K562 (cell line): ENCODE results near the gene ANKS1B. TPM values are rescaled to one million over a fixed set of nuclear protein-coding genes. Genes with fewer than 3 reads are reported as not detected.

ENCODE experiments used
- polyA plus RNA-seq, 8 experiments: library from polyadenylated mRNA; depleted of rRNA in 4 of 8; stranded (reverse) in 5 of 8; unstranded in 3 of 8; fragments of >200 nt; fragmentation: Nextera tagmentation in 2 of 8; fragmentation: Illumina TruSeq in 1 of 8; extraction: Ambion mirVana in 2 of 8; extraction: Trizol in 1 of 8; gene quantifications; 2 replicates each; pipeline versions ENCODE4 v1.2.1 to v1.2.3, GENCODE V29; 2011 to 2014; ENCODE audit warnings: inconsistent platforms in 1 of 8, missing spikeins in 1 of 8
- total RNA-seq, 7 experiments: library from RNA; depleted of rRNA in 6 of 7; stranded (reverse); fragments of >200 nt in 6 of 7; fragmentation: Illumina TruSeq in 2 of 7; extraction: Trizol in 2 of 7; gene quantifications; 2 replicates each; pipeline versions ENCODE4 v1.2.1 to v1.2.3, GENCODE V29; 2011 to 2021; ENCODE audit warnings: low replicate concordance in 1 of 7
- TF ChIP-seq, protein P1 (sequence below), 2 experiments: fragments of 450-650 bp; formaldehyde crosslinking in 1 of 2; IDR thresholded peaks; 2 replicates each; pipeline versions ENCODE4 v1.4.0 to v1.6.1; 2014 to 2020; ENCODE audit warnings: mild to moderate bottlenecking in 2 of 2, borderline replicate concordance in 1 of 2, low read depth in 1 of 2
- TF ChIP-seq, protein P2 (sequence below): fragments of 250-450 bp; sonication (Bioruptor Pico); IDR thresholded peaks from 2 replicates; pipeline ENCODE4 v1.5.0; 2021
- TF ChIP-seq, protein P3 (sequence below): fragments of 450-650 bp; IDR thresholded peaks from 2 replicates; pipeline ENCODE4 v1.6.1; 2018; ENCODE audit not compliant: partially characterized antibody

Gene ANKS1B
- total and polyA plus RNA-seq, 9 of the 15 experiments (the other 6 are each of a cell fraction or from before 2014, with no cell fraction given): 0.04 to 0.47 (median 0.28) TPM; not detected in 4

DNA sequence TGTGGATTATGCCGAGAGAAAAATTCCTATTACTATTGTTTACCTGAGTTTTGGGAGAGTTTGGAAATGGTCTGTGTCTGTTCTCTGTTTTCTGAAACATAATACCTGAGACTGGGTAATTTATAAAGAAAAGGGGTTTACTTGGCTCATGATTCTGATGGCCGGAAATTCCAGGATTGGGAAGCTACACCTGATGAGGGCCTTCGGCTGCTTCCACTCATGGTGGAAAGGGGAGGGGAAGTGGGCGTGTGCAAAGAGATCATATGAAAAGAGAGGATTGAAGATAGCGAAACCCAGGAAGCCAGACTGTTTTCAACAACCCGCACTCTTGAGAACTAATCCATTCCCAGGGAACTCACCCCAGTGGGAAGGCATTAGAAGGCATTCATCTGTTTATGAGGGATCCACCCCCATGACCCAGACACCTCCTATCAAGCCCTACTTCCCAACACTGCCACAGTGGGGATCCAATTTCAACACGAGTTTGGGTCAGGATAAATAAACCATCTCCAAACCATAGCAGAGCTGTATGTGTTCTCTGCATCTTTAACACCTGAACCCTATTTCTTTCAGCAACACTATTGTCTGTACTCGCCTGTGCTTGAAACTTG is 1288.6 kb downstream of the ANKS1B start (continued):
- TF ChIP-seq, protein P1, sequence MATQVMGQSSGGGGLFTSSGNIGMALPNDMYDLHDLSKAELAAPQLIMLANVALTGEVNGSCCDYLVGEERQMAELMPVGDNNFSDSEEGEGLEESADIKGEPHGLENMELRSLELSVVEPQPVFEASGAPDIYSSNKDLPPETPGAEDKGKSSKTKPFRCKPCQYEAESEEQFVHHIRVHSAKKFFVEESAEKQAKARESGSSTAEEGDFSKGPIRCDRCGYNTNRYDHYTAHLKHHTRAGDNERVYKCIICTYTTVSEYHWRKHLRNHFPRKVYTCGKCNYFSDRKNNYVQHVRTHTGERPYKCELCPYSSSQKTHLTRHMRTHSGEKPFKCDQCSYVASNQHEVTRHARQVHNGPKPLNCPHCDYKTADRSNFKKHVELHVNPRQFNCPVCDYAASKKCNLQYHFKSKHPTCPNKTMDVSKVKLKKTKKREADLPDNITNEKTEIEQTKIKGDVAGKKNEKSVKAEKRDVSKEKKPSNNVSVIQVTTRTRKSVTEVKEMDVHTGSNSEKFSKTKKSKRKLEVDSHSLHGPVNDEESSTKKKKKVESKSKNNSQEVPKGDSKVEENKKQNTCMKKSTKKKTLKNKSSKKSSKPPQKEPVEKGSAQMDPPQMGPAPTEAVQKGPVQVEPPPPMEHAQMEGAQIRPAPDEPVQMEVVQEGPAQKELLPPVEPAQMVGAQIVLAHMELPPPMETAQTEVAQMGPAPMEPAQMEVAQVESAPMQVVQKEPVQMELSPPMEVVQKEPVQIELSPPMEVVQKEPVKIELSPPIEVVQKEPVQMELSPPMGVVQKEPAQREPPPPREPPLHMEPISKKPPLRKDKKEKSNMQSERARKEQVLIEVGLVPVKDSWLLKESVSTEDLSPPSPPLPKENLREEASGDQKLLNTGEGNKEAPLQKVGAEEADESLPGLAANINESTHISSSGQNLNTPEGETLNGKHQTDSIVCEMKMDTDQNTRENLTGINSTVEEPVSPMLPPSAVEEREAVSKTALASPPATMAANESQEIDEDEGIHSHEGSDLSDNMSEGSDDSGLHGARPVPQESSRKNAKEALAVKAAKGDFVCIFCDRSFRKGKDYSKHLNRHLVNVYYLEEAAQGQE (IDR thresholded peaks at IDR 0.05; ENCODE audit: borderline replicate concordance): no peak
- TF ChIP-seq, protein P1 (CRISPR knock-in tag; IDR thresholded peaks at IDR 0.05; ENCODE audit: low read depth): no peak
- TF ChIP-seq, protein P2, sequence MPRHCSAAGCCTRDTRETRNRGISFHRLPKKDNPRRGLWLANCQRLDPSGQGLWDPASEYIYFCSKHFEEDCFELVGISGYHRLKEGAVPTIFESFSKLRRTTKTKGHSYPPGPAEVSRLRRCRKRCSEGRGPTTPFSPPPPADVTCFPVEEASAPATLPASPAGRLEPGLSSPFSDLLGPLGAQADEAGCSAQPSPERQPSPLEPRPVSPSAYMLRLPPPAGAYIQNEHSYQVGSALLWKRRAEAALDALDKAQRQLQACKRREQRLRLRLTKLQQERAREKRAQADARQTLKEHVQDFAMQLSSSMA: no peak
- TF ChIP-seq, protein P3, sequence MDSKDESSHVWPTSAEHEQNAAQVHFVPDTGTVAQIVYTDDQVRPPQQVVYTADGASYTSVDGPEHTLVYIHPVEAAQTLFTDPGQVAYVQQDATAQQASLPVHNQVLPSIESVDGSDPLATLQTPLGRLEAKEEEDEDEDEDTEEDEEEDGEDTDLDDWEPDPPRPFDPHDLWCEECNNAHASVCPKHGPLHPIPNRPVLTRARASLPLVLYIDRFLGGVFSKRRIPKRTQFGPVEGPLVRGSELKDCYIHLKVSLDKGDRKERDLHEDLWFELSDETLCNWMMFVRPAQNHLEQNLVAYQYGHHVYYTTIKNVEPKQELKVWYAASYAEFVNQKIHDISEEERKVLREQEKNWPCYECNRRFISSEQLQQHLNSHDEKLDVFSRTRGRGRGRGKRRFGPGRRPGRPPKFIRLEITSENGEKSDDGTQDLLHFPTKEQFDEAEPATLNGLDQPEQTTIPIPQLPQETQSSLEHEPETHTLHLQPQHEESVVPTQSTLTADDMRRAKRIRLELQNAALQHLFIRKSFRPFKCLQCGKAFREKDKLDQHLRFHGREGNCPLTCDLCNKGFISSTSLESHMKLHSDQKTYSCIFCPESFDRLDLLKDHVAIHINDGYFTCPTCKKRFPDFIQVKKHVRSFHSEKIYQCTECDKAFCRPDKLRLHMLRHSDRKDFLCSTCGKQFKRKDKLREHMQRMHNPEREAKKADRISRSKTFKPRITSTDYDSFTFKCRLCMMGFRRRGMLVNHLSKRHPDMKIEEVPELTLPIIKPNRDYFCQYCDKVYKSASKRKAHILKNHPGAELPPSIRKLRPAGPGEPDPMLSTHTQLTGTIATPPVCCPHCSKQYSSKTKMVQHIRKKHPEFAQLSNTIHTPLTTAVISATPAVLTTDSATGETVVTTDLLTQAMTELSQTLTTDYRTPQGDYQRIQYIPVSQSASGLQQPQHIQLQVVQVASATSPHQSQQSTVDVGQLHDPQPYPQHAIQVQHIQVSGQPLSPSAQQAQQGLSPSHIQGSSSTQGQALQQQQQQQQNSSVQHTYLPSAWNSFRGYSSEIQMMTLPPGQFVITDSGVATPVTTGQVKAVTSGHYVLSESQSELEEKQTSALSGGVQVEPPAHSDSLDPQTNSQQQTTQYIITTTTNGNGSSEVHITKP: peak; percentile 84
